Measurements from ENCODE around the gene NHLH1. TPM values are rescaled to one million over a fixed set of nuclear protein-coding genes. Genes with fewer than 3 reads are reported as not detected.

NHLH1 gene
- total and polyA plus RNA-seq, 2 donors (not counting 3 experiments of a cell fraction or from before 2014, with no cell fraction given): 0.46 TPM

- FAIRE-seq: peak; percentile 91
- POLR2A ChIA-PET: no interaction called here
- H3K9me3 ChIP-seq (replicated peaks; ENCODE audit: control insufficient read depth, insufficient read depth, low read length): no peaks in the 10 kb centered on the region
- H3K4me1 ChIP-seq (ENCODE audit: control insufficient read depth, extremely low read depth, insufficient read depth, low read length): no peaks in the 10 kb centered on the region
- H3K27ac ChIP-seq (ENCODE audit: insufficient read depth, low read depth, low read length): no peak overlapping the region
- BruUV-seq (replicated peaks): no TSS peak
- H3K4me3 ChIP-seq (replicated peaks in 1 of 3; ENCODE audit: insufficient read depth in 1 of 3, low read depth in 1 of 3, low read length in 3 of 3): no peak overlapping the region
- H3K79me2 ChIP-seq (ENCODE audit: control insufficient read depth, insufficient read depth, low read length): peaks cover 25% of the 10 kb centered on the region
- CTCF ChIA-PET: interaction anchor here (0.8 kb wide), 1 partner anchor 35 kb away, joined by 3 read pairs; no protein-coding TSS in a partner anchor
- no peaks in the 10 kb centered on the region for H3K27me3 ChIP-seq (ENCODE audit: control insufficient read depth in 2 of 2, insufficient read depth in 2 of 2, low read length in 2 of 2)
- H3K36me3 ChIP-seq (ENCODE audit: control insufficient read depth in 2 of 2, extremely low read depth in 1 of 2, insufficient read depth in 2 of 2, low read length in 2 of 2): peaks cover 11 to 25% of the 10 kb centered on the region in 2 experiments
- H4K20me1 ChIP-seq (replicated peaks; ENCODE audit: control insufficient read depth, extremely low read depth, insufficient read depth, low read length): no peaks in the 10 kb centered on the region
- dilution Hi-C loops (cut with MboI; ENCODE audit: extremely low pct_ligation_motif_present, low sequenced_read_pairs) (no loop called here), intact Hi-C loops (cut with micrococcal nuclease) (loop anchor here (10.0 kb wide), 1 partner anchor 728 kb away; no protein-coding TSS in a partner anchor)
- TF ChIP-seq POLR2A (IDR thresholded peaks at IDR 0.05; ENCODE audit: low read depth, low read length) (no peak), MYC (IDR thresholded peaks at IDR 0.05; ENCODE audit: low read depth, low read length) (no peak), POLR2AphosphoS5 (IDR thresholded peaks at IDR 0.05; ENCODE audit: insufficient read depth, low read depth, low read length) (no peak), EZH2 (IDR thresholded peaks at IDR 0.05; ENCODE audit: borderline replicate concordance, low read depth, low read length, severe bottlenecking) (no peak), FOS (IDR thresholded peaks at IDR 0.05; ENCODE audit: borderline replicate concordance, insufficient read depth, low read length) (no peak), MAX (IDR thresholded peaks at IDR 0.05; ENCODE audit: insufficient read depth, insufficient read length) (no peak), JUN (IDR thresholded peaks at IDR 0.05; ENCODE audit: borderline replicate concordance, insufficient read depth, insufficient read length, low read depth) (no peak), CTCF (IDR thresholded peaks at IDR 0.05; ENCODE audit: extremely low read depth in 1 of 2, insufficient read depth in 1 of 2, low read depth in 1 of 2, low read length in 2 of 2) (no peak), GATA2 (IDR thresholded peaks at IDR 0.05; ENCODE audit: insufficient read depth, insufficient read length, low read depth, low read length) (no peak)
- no peak overlapping the region for H2AFZ ChIP-seq (ENCODE audit: low read depth, low read length)
- DNase-seq (ENCODE audit: low read depth, low spot score): no peak
- H3K4me2 ChIP-seq (ENCODE audit: insufficient read depth, low read length): no peak overlapping the region
- no peak overlapping the region for H3K9ac ChIP-seq (replicated peaks; ENCODE audit: extremely low read depth, insufficient read depth, low read length)
- H3K9me1 ChIP-seq (replicated peaks; ENCODE audit: control insufficient read depth, extremely low read depth, insufficient read depth, low read length): no peaks in the 10 kb centered on the region
These were observed 40.5 kb upstream of the NHLH1 start for GRCh38 chr1:160326418-160326817.

All from endothelial cell of umbilical vein (primary cell).